Gastroesophageal sphincter (tissue), 4 donors: Measurements from ENCODE around the gene PLIN4. TPM values are rescaled to one million over a fixed set of nuclear protein-coding genes. Genes with fewer than 3 reads are reported as not detected.
A peak's percentile ranks its signal among the peaks of the same experiment; 100 is the strongest.
"Not testable (repeated sequence)": the region's sequence is repeated elsewhere in the genome, so short reads cannot be mapped to it uniquely, and the experiment has no call there.

Experiments used
- ATAC-seq: fragments of 150-250 bp; one replicate; pipeline ENCODE4 v1.9.1; 2016; ENCODE audit warnings: mild to moderate bottlenecking, moderate library complexity
- H3K27ac ChIP-seq, 4 donors: fragments of 200-600 bp; sonication (generic) in 3 of 4; 1 replicate in 3 of 4; 2 replicates in 1 of 4; pipeline ENCODE4 v1.5.1; 2016 to 2019
- H3K27me3 ChIP-seq: fragments of 200-600 bp; sonication (generic); one replicate; pipeline ENCODE4 v1.5.1; 2019
- H3K36me3 ChIP-seq, 2 donors: fragments of 200-600 bp; sonication (generic); one replicate each; pipeline ENCODE4 v1.5.1; 2019; ENCODE audit warnings: control low read depth in 1 of 2
- H3K4me1 ChIP-seq, 3 donors: fragments of 200-600 bp; sonication (generic); 1 replicate in 2 of 3; 2 replicates in 1 of 3; pipeline ENCODE4 v1.5.1; 2016 to 2019; ENCODE audit warnings: control low read depth in 2 of 3
- H3K4me3 ChIP-seq, 2 donors: fragments of 200-600 bp; sonication (generic); one replicate each; pipeline ENCODE4 v1.5.1; 2019; ENCODE audit warnings: mild to moderate bottlenecking in 1 of 2, moderate library complexity in 1 of 2
- H3K9me3 ChIP-seq, 3 donors: fragments of 200-600 bp; sonication (generic); one replicate each; pipeline ENCODE4 v1.5.1; 2017 to 2019; ENCODE audit warnings: control low read depth in 2 of 3
- CTCF ChIP-seq, 4 experiments: fragments of 200-600 bp in 2 of 4; fragments of 450-650 bp in 2 of 4; sonication (generic) in 1 of 4; IDR thresholded peaks; one replicate each; pipeline ENCODE4 v1.5.1; 2017 to 2019; ENCODE audit warnings: antibody characterized with exemption in 4 of 4, mild to moderate bottlenecking in 2 of 4, moderate library complexity in 2 of 4
- EP300 ChIP-seq: sonication (generic); formaldehyde crosslinking; IDR thresholded peaks from one replicate; pipeline ENCODE4 v1.6.1; 2017; ENCODE audit warnings: antibody characterized with exemption, mild to moderate bottlenecking
- POLR2A ChIP-seq, 2 donors: fragments of 450-650 bp; IDR thresholded peaks; one replicate each; pipeline ENCODE4 v1.6.1; 2017; ENCODE audit warnings: antibody characterized with exemption in 2 of 2, mild to moderate bottlenecking in 2 of 2, moderate library complexity in 1 of 2
- POLR2AphosphoS5 ChIP-seq: sonication (generic); formaldehyde crosslinking; IDR thresholded peaks from one replicate; pipeline ENCODE4 v1.6.1; 2017; ENCODE audit warnings: antibody characterized with exemption
- WGBS, 2 donors: methylation state at CpG; one replicate each; pipeline ENCODE4 v1.1.5; 2018; ENCODE audit warnings: low coverage in 1 of 2; 5-methylcytosine and 5-hydroxymethylcytosine counted together
- total RNA-seq, 4 donors: library from RNA; depleted of rRNA; stranded (reverse); fragments of >200 nt; gene quantifications; one replicate each; pipeline ENCODE4 v1.1.0, GENCODE V29; 2016

The PLIN4 gene
- total RNA-seq, 4 donors from 2014 or later = 66.0 to 145 (median 87.5) TPM

- H3K4me1 ChIP-seq = no peaks in the 10 kb centered on the region
- ATAC-seq = no peak
- TF ChIP-seq POLR2AphosphoS5 (no peak), CTCF (IDR thresholded peaks at IDR 0.05) (no peak), EP300 (no peak), POLR2A (IDR thresholded peaks at IDR 0.05) (no peak)
- 94% methylated on average over 13 of the region's 87 CpGs; no CpG with 5 or more reads in 1 of the 2 donors for WGBS, 2 donors
- H3K27ac ChIP-seq = no peak overlapping the region
- peaks cover 12% of the 10 kb centered on the region for H3K27me3 ChIP-seq
- peaks cover 0 to 9% (median 0%) of the 10 kb centered on the region in 3 donors for H3K9me3 ChIP-seq
- H3K36me3 ChIP-seq = no peaks in the 10 kb centered on the region
- H3K4me3 ChIP-seq = peak overlapping the region in 1 of 2 donors; percentile 22
These were observed 25.8 kb upstream of the PLIN4 start for GRCh38 chr19:4543842-4544647.

GRCh38 chr19:4542896-4543841 lies 24.9 kb upstream of the PLIN4 start:
- TF ChIP-seq POLR2A (IDR thresholded peaks at IDR 0.05) (no peak), EP300 (no peak), CTCF (IDR thresholded peaks at IDR 0.05) (no peak), POLR2AphosphoS5 (no peak)
- Histone ChIP-seq H3K27ac (no peak overlapping the region), H3K36me3 (no peaks in the 10 kb centered on the region), H3K27me3 (peaks cover 21% of the 10 kb centered on the region), H3K4me3 (peak overlapping the region in 1 of 2 donors; percentile 22), H3K4me1 (no peaks in the 10 kb centered on the region), H3K9me3 (peaks cover 0 to 9% (median 0%) of the 10 kb centered on the region in 3 donors)
- no CpG with 5 or more reads among the region's 77 CpGs for WGBS, 2 donors
- ATAC-seq = no peak

- ATAC-seq, H3K27ac ChIP-seq, H3K36me3 ChIP-seq, H3K4me1 ChIP-seq, H3K4me3 ChIP-seq, H3K9me3 ChIP-seq: not testable (repeated sequence)
- peaks cover 26% of the 10 kb centered on the region for H3K27me3 ChIP-seq
- WGBS, 2 donors = 94 to 100% methylated on average over 2 to 10 of the region's 12 CpGs
These were observed 23.5 kb upstream of the PLIN4 start for GRCh38 chr19:4541806-4542145.

- no peak overlapping the region for H3K27ac ChIP-seq
- peaks cover 0 to 9% (median 0%) of the 10 kb centered on the region in 3 donors for H3K9me3 ChIP-seq
- H3K36me3 ChIP-seq = no peaks in the 10 kb centered on the region
- 80 to 100% methylated on average over 2 to 8 of the region's 12 CpGs for WGBS, 2 donors
- no peaks in the 10 kb centered on the region for H3K4me1 ChIP-seq
- no peak for ATAC-seq
- TF ChIP-seq EP300 (no peak), CTCF (IDR thresholded peaks at IDR 0.05) (no peak), POLR2A (IDR thresholded peaks at IDR 0.05) (no peak), POLR2AphosphoS5 (no peak)
- H3K27me3 ChIP-seq = peaks cover 26% of the 10 kb centered on the region
- H3K4me3 ChIP-seq = no peak overlapping the region
These were observed 23.0 kb upstream of the PLIN4 start for GRCh38 chr19:4541114-4541805.
